Esophagus squamous epithelium (tissue), 5 donors: ENCODE data around the gene ACTRT2. TPM values are rescaled to one million over a fixed set of nuclear protein-coding genes. Genes with fewer than 3 reads are reported as not detected.

Experiments used
- DNase-seq: peaks from one replicate; lab custom pipeline; 2025; lab: John Stamatoyannopoulos, UW
- H3K27ac ChIP-seq, 4 donors: fragments of 200-600 bp; sonication (generic); one replicate each; pipeline ENCODE4 v1.5.1; 2016 to 2019; ENCODE audit warnings: mild to moderate bottlenecking in 1 of 4
- H3K27me3 ChIP-seq, 4 donors: fragments of 200-600 bp; sonication (generic); 1 replicate in 3 of 4; 2 replicates in 1 of 4; pipeline versions ENCODE4 v1.5.1 to v1.6.0; 2017 to 2021; ENCODE audit warnings: antibody characterized with exemption in 1 of 4
- H3K36me3 ChIP-seq, 3 donors: fragments of 200-600 bp; sonication (generic); one replicate each; pipeline ENCODE4 v1.5.1; 2016 to 2019
- H3K4me1 ChIP-seq, 3 donors: fragments of 200-600 bp; sonication (generic); one replicate each; pipeline ENCODE4 v1.5.1; 2017 to 2019
- H3K4me3 ChIP-seq, 4 donors: fragments of 200-600 bp; sonication (generic); 1 replicate in 3 of 4; 2 replicates in 1 of 4; pipeline ENCODE4 v1.5.1; 2016 to 2019; ENCODE audit warnings: mild to moderate bottlenecking in 2 of 4, moderate library complexity in 1 of 4
- H3K9me3 ChIP-seq, 3 donors: fragments of 200-600 bp; sonication (generic); one replicate each; pipeline ENCODE4 v1.5.1; 2016 to 2019
- CTCF ChIP-seq, 6 experiments: fragments of 450-650 bp in 4 of 6; fragments of 200-600 bp in 2 of 6; sonication (generic) in 2 of 6; IDR thresholded peaks; one replicate each; pipeline ENCODE4 v1.5.1; 2016 to 2019; ENCODE audit warnings: antibody characterized with exemption in 6 of 6, mild to moderate bottlenecking in 4 of 6, moderate library complexity in 4 of 6
- POLR2A ChIP-seq, 4 donors: fragments of 450-650 bp; IDR thresholded peaks; one replicate each; pipeline ENCODE4 v1.6.1; 2017; ENCODE audit warnings: antibody characterized with exemption in 4 of 4, mild to moderate bottlenecking in 4 of 4, moderate library complexity in 3 of 4
- WGBS, 2 donors: methylation state at CpG; one replicate each; pipeline ENCODE4 v1.1.5; 2018; 5-methylcytosine and 5-hydroxymethylcytosine counted together
- intact Hi-C: fragments of 100-400 bp; cut with DNase I; formaldehyde crosslinking; loops from one replicate; pipeline ENCODE4 v1.15.0; 2022
- total RNA-seq, 4 donors: library from RNA; depleted of rRNA; stranded (reverse); fragments of >200 nt; gene quantifications; one replicate each; pipeline ENCODE4 v1.1.0, GENCODE V29; 2016
- donor health status: DM: yes; HTN: yes; CAD: no.

Gene ACTRT2
- total RNA-seq, 4 donors from 2014 or later = not detected

GRCh38 chr1:3034162-3034561 lies 12.9 kb downstream of the ACTRT2 start:
- DNase-seq = no peak
- 59 to 64% methylated on average over 5 to 7 of the region's 7 CpGs for WGBS, 2 donors
- Histone ChIP-seq H3K27me3 (peaks cover 0 to 81% (median 0%) of the 10 kb centered on the region in 4 donors), H3K36me3 (no peaks in the 10 kb centered on the region), H3K4me3 (no peak overlapping the region), H3K27ac (no peak overlapping the region), H3K4me1 (peaks cover 0 to 7% (median 0%) of the 10 kb centered on the region in 3 donors), H3K9me3 (no peaks in the 10 kb centered on the region)
- intact Hi-C loops = no loop called here
- TF ChIP-seq POLR2A (IDR thresholded peaks at IDR 0.05) = no peak

DNA sequence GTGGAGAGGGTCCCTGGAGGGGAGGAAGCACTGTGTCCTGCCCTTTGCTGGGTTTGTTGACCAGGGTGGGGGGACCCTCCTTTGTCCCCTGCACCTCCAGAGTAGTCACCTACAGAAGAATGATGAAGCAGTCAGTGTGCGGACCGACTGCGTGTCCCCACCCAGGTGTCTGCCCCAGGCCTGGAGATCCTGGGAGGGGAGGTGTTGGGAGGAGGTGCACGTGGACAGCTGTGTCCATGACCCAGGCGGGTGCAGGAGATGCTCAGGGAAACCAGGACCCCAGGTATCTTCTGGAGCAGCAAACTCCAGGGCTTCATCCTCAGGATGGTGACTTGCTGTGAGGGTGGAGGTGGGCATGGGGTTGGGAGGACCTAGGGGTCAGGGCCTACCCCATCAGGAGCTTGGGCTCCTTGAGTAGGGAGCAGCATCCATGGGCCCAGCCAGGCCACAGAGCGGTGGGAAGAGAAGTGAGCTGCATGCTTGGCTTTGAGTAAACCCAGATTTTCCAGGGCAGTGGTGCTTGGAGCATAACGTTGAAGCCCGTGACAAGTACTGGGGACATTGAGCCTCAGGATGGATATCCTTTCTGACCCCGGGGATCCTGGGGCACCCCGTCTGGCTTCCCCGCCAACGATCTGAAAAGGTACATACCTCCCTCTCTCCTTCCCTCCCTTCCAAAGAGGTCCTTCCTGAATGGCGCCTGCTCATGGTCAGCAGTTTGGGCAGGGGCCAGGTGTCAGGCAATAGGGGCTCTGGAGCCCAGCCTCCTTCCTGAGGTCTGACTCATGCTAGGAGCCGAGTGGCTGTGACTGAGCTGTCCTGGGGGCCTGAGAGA lies 13.7 kb downstream of the ACTRT2 start:
- no peak for DNase-seq
- H3K27ac ChIP-seq = no peak overlapping the region
- no peaks in the 10 kb centered on the region for H3K36me3 ChIP-seq
- intact Hi-C loops = no loop called here
- TF ChIP-seq POLR2A (IDR thresholded peaks at IDR 0.05) = no peak
- TF ChIP-seq CTCF (IDR thresholded peaks at IDR 0.05) = no peak
- H3K27me3 ChIP-seq = peaks cover 0 to 80% (median 0%) of the 10 kb centered on the region in 4 donors
- H3K4me1 ChIP-seq = peaks cover 0 to 7% (median 0%) of the 10 kb centered on the region in 3 donors
- H3K9me3 ChIP-seq = no peaks in the 10 kb centered on the region
- WGBS, 2 donors = 66 to 80% methylated on average over 7 to 8 of the region's 14 CpGs
- H3K4me3 ChIP-seq = no peak overlapping the region

- intact Hi-C loops = no loop called here
- no peak for DNase-seq
- H3K27ac ChIP-seq = no peak overlapping the region
- H3K4me1 ChIP-seq = peaks cover 0 to 7% (median 0%) of the 10 kb centered on the region in 3 donors
- no peak for TF ChIP-seq POLR2A (IDR thresholded peaks at IDR 0.05)
- TF ChIP-seq CTCF (IDR thresholded peaks at IDR 0.05) = no peak
- no peaks in the 10 kb centered on the region for H3K36me3 ChIP-seq
- H3K27me3 ChIP-seq = peaks cover 0 to 73% (median 0%) of the 10 kb centered on the region in 4 donors
- 56 to 69% methylated on average over 5 to 8 of the region's 19 CpGs for WGBS, 2 donors
- H3K4me3 ChIP-seq = no peak overlapping the region
- H3K9me3 ChIP-seq = no peaks in the 10 kb centered on the region
Observed at GRCh38 chr1:3035563-3036446, 14.5 kb downstream of the ACTRT2 start.

- Histone ChIP-seq H3K27me3 (peaks cover 0 to 70% (median 0%) of the 10 kb centered on the region in 4 donors), H3K36me3 (no peaks in the 10 kb centered on the region), H3K9me3 (no peaks in the 10 kb centered on the region), H3K27ac (no peak overlapping the region), H3K4me3 (no peak overlapping the region), H3K4me1 (peaks cover 0 to 7% (median 0%) of the 10 kb centered on the region in 3 donors)
- intact Hi-C loops = no loop called here
- DNase-seq = no peak
- TF ChIP-seq POLR2A (IDR thresholded peaks at IDR 0.05) (no peak), CTCF (IDR thresholded peaks at IDR 0.05) (no peak)
- 28 to 68% methylated on average over 9 of the region's 22 CpGs for WGBS, 2 donors
Observed at GRCh38 chr1:3036447-3037280, 15.4 kb downstream of the ACTRT2 start.
